Endothelial cell (in vitro differentiated cells): ENCODE measurements around the gene URB1. TPM values are rescaled to one million over a fixed set of nuclear protein-coding genes. Genes with fewer than 3 reads are reported as not detected.

Source experiments
- DNase-seq: peaks from one replicate; pipeline ENCODE4 v3.0.0; 2021; ENCODE audit warnings: low spot score
- H3K27ac Mint-ChIP-seq: one replicate; pipeline ENCODE4 v1.8.0; 2021; ENCODE audit warnings: mixed read lengths, inconsistent platforms; ENCODE audit not compliant: unreplicated experiment
- H3K27me3 Mint-ChIP-seq: one replicate; pipeline ENCODE4 v1.8.0; 2021; ENCODE audit warnings: mild to moderate bottlenecking, moderate library complexity, mixed read lengths, inconsistent platforms; ENCODE audit not compliant: unreplicated experiment
- H3K36me3 Mint-ChIP-seq: one replicate; pipeline ENCODE4 v1.8.0; 2021; ENCODE audit warnings: mild to moderate bottlenecking, low read depth, mixed read lengths, inconsistent platforms; ENCODE audit not compliant: unreplicated experiment
- H3K4me1 Mint-ChIP-seq: one replicate; pipeline ENCODE4 v1.8.0; 2021; ENCODE audit warnings: mild to moderate bottlenecking, mixed read lengths, inconsistent platforms; ENCODE audit not compliant: unreplicated experiment
- H3K4me3 Mint-ChIP-seq: one replicate; pipeline ENCODE4 v1.8.0; 2021; ENCODE audit warnings: mild to moderate bottlenecking, mixed read lengths, inconsistent platforms; ENCODE audit not compliant: unreplicated experiment
- H3K9me3 Mint-ChIP-seq: one replicate; pipeline ENCODE4 v1.8.0; 2021; ENCODE audit warnings: mixed read lengths, inconsistent platforms; ENCODE audit not compliant: unreplicated experiment
- total RNA-seq: library from RNA; stranded (reverse); fragmentation: NEBNext Ultra II Directional; extraction: Animal tissue kit (Norgen Biotek cat#: 25700); gene quantifications from one replicate; pipeline ENCODE4 v1.2.1, GENCODE V29; 2021; ENCODE audit not compliant: unreplicated experiment
- TF ChIP-seq, protein P1 (sequence below): fragments of 200-600 bp; sonication (generic); IDR thresholded peaks from one replicate; pipeline ENCODE4 v1.5.0; 2021; ENCODE audit warnings: antibody characterized with exemption; ENCODE audit not compliant: unreplicated experiment

The URB1 gene
- total RNA-seq, 1 donor from 2014 or later, result 10.6 TPM

DNA sequence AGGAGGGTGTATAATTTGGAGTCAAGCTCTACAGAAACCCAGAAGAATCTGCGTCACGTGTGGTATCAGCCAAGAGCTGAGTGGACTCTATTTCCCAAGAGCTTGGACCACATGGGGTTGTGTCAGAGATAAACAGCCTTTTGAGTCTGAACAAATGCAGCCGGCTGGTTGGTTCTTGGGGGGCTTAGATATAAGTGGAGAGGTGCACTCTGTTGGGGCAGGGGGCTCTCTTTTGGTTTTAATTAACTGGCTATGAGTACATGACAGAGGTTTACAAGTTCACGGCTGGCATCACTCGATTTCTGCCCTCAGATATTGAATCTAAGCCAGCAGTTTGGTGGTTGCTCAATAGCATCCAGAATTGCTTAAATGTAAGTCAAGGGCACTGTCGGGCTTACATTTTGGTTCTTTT, 94.7 kb downstream of the URB1 start:
- Mint-ChIP-seq H3K36me3 (no peaks in the 10 kb centered on the region), H3K4me3 (no peak overlapping the region), H3K9me3 (no peaks in the 10 kb centered on the region), H3K4me1 (no peaks in the 10 kb centered on the region), H3K27ac (no peak overlapping the region), H3K27me3 (no peaks in the 10 kb centered on the region)
- TF ChIP-seq, protein P1, sequence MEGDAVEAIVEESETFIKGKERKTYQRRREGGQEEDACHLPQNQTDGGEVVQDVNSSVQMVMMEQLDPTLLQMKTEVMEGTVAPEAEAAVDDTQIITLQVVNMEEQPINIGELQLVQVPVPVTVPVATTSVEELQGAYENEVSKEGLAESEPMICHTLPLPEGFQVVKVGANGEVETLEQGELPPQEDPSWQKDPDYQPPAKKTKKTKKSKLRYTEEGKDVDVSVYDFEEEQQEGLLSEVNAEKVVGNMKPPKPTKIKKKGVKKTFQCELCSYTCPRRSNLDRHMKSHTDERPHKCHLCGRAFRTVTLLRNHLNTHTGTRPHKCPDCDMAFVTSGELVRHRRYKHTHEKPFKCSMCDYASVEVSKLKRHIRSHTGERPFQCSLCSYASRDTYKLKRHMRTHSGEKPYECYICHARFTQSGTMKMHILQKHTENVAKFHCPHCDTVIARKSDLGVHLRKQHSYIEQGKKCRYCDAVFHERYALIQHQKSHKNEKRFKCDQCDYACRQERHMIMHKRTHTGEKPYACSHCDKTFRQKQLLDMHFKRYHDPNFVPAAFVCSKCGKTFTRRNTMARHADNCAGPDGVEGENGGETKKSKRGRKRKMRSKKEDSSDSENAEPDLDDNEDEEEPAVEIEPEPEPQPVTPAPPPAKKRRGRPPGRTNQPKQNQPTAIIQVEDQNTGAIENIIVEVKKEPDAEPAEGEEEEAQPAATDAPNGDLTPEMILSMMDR, result no peak
- no peak for DNase-seq

DNA sequence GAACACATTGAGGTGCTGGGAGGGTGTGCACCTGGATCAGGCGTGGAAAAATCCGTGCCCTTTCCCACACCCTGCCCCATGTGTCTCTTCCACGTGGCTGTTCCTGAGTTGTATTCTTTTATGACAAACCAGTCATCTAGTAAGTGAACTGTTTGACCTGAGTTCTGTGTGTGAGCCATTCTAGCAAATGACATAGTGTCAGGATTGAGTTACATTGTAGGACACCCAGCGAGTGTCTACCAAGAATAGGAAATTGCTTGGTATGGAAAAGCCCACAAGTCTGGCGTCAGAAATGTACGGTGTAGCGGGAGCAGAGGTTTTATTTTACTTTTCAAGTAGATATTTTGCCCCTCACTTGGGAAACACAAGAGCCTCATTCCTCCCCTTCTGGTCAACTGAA, 95.4 kb downstream of the URB1 start:
- no peak overlapping the region for H3K27ac Mint-ChIP-seq

DNA sequence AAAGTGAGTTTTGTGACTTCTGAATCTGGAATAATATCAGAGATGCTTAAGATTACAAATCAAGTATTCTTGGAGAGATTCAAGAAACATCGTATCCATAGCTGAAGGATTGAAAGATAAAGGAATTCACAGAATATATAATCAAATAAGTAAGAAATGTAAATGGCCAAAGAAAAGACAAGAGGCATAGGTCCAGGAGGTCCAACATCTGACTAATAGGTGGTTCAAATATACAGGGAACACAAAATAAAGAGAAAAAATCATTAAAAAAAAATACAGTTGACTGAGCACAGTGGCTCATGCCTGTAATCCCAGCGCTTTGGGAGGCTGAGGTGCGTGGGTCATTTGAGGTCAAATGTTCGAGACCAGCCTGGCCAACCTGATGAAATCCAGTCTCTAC, 107.3 kb downstream of the URB1 start:
- Mint-ChIP-seq H3K4me3 (no peak overlapping the region), H3K9me3 (no peaks in the 10 kb centered on the region), H3K27me3 (peaks cover 2% of the 10 kb centered on the region), H3K4me1 (no peaks in the 10 kb centered on the region), H3K36me3 (peaks cover 4% of the 10 kb centered on the region), H3K27ac (no peak overlapping the region)
- DNase-seq, result no peak
- TF ChIP-seq, protein P1, result no peak

More for the DNA sequence above, 95.4 kb downstream of the URB1 start:
- no peak for DNase-seq
- no peaks in the 10 kb centered on the region for H3K9me3 Mint-ChIP-seq
- no peaks in the 10 kb centered on the region for H3K27me3 Mint-ChIP-seq
- H3K4me3 Mint-ChIP-seq, result no peak overlapping the region
- no peaks in the 10 kb centered on the region for H3K4me1 Mint-ChIP-seq
- H3K36me3 Mint-ChIP-seq, result no peaks in the 10 kb centered on the region
- TF ChIP-seq, protein P1, result no peak

DNA sequence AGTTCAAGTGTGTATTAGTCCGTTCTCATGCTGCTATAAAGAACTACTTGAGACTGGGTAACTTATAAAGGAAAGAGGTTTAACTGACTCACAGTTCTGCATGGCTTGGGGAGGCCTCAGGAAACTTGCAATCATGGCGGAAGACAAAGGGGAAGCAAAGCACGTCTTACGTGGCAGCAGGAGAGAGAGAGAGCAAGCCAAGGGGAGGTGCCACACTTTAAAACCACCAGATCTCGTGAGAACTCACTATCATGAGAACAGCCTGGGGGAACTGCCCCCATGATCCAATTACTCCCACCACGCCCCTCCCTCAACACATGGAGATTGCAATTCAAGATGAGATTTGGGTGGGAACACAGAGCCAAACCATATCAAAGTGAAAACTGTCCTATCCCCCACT, 109.8 kb downstream of the URB1 start:
- TF ChIP-seq, protein P1, result no peak
- Mint-ChIP-seq H3K4me1 (peaks cover 7% of the 10 kb centered on the region), H3K27me3 (peaks cover 6% of the 10 kb centered on the region), H3K4me3 (peak overlapping the region; percentile 43), H3K27ac (no peak overlapping the region), H3K36me3 (peaks cover 4% of the 10 kb centered on the region), H3K9me3 (no peaks in the 10 kb centered on the region)
- no peak for DNase-seq

DNA sequence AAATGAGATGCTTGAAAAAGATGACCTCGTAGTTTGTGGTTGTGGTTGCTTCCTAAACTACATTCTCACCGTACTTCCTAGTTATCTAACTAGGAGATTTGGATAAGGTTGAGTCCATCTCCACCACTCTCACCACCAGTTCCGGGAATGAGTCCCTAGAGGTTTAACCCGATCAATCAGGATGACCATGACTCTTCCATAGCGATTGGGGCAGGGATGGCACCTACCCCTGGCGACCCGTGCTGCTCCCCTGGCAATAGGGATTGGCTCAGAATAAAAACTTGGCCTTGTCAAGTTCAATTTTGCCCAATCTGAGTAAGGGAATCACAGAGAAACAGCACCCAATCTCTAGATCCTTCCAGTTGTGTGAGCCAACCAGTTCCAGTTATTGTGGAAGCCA, 111.3 kb downstream of the URB1 start:
- H3K4me1 Mint-ChIP-seq, result peaks cover 7% of the 10 kb centered on the region
- peaks cover 6% of the 10 kb centered on the region for H3K27me3 Mint-ChIP-seq
- peaks cover 4% of the 10 kb centered on the region for H3K36me3 Mint-ChIP-seq
- no peak for DNase-seq
- no peaks in the 10 kb centered on the region for H3K9me3 Mint-ChIP-seq
- TF ChIP-seq, protein P1, result no peak
- no peak overlapping the region for H3K4me3 Mint-ChIP-seq
- H3K27ac Mint-ChIP-seq, result no peak overlapping the region
